ENCODE results near the gene F8. TPM values are rescaled to one million over a fixed set of nuclear protein-coding genes. Genes with fewer than 3 reads are reported as not detected.

The F8 gene
- polyA plus RNA-seq (ENCODE audit: insufficient read length in 3 of 3), result 10 to 100 TPM; 14.8 to 18.6 (median 18.2) TPM

DNA sequence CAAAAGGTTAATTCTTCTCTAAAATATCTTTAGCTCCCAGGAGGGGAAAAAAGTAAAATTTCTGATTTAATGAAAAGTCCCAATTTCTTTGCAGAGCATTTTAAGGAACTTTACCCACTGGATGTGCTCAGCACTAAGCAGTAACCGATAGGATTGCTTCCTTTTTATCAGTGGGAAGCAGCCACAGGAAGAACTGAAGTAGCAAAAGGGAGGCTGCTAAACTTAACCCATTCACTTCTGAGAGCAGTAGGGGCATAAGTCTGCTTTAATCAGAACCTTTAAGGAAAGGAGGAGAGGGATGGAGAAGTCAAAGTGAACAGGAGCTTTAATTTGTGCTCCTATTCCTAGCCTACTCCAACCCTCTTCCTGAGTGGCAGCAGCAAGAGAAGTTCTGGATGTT, at the start of gene F8:
Gene F8, minus strand, starts transcription at position 139 of the 400 bp plus-strand sequence. CDS start 171 bp downstream, outside the sequence.
- no peak for DNase-seq (ENCODE audit: low read depth in 3 of 3, low spot score in 2 of 3)

DNA sequence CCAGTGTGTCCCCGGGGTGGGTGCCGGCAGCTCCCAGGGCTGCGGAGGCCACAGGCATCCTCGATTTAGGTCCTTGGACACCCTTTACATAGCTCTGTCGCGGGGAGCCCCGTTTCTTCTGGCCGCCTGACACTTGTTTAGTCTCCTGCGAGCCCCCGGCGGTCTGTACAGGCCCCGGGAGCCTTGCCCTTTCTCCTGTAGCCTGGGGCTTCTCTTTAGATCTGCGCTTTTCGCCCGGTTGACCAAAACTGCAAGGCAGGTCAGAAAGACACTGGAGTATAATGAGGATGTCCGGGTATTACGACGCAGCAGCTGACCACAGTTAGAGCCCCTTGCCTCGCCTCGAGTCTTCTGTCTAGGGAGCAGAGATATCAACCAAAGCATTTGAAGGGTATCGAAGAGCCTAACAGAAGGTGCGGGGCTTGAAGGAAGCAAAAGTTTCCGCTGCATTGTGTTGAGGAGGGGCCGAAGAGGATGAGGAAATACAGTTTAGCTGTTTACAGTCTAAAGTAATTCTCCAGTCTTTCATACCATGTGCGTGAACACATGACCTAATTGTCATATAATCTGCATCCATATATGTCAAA, 49.3 kb upstream of the F8 start:
- DNase-seq (ENCODE audit: low read depth in 3 of 3, low spot score in 2 of 3), result no peak

GRCh38 chrX:155070975-155071693, 48.6 kb upstream of the F8 start, which contains the start of the genes BRCC3, CMC4 and MTCP1:
Gene BRCC3, plus strand, starts transcription at chrX:155071508. Its CDS starts 20 bp downstream, at chrX:155071528.
Gene CMC4, minus strand, starts transcription at chrX:155071136. Its CDS starts 7,113 bp downstream, at chrX:155064023.
Gene MTCP1, minus strand, starts transcription at chrX:155071136. Its CDS starts 5,126 bp downstream, at chrX:155066010.
- DNase-seq (ENCODE audit: low read depth in 3 of 3, low spot score in 2 of 3), result peak in 2 of 3 donors; percentile 42 to 49

DNA sequence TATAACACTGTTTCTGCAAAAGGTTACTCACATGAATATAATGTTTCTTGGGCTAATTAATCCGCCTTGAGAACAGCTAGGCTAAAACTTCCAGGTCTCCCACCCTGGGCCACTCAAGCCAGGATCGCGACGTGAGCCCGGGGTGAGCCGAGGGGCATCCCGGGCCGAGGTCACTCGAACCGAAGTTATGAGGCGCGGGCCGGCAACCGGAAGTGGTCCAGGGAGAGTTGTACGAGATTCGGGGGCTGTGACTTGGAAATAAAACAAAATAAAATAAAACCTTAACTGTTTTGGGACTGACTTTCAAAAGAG, 48.1 kb upstream of the F8 start:
- no peak for DNase-seq (ENCODE audit: low read depth in 3 of 3, low spot score in 2 of 3)

DNA sequence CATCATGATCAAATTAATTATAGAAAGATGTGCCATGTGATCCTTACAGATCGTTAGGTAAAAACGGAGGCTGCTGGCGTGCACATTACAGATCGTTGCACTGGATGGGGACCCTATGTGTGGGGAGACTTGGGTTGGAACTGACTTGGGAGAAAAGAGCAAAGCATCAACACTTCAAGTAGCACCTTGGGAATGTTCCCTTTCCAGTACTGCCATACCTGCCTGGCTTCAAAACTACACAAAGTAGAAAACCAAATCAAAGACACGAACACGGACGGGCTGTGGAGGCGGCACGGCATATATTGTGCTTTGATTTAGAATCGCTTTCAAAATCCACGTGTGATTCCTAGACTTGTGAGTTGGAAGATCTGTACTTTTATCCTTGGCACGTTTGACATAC, 47.5 kb upstream of the F8 start:
- no peak for DNase-seq (ENCODE audit: low read depth in 3 of 3, low spot score in 2 of 3)

- DNase-seq (ENCODE audit: low read depth in 3 of 3, low spot score in 2 of 3), result no peak
Measured at GRCh38 chrX:155069414-155069813, 46.9 kb upstream of the F8 start.

GRCh38 chrX:155068165-155068564, 45.6 kb upstream of the F8 start:
- DNase-seq (ENCODE audit: low read depth in 3 of 3, low spot score in 2 of 3), result no peak

DNA sequence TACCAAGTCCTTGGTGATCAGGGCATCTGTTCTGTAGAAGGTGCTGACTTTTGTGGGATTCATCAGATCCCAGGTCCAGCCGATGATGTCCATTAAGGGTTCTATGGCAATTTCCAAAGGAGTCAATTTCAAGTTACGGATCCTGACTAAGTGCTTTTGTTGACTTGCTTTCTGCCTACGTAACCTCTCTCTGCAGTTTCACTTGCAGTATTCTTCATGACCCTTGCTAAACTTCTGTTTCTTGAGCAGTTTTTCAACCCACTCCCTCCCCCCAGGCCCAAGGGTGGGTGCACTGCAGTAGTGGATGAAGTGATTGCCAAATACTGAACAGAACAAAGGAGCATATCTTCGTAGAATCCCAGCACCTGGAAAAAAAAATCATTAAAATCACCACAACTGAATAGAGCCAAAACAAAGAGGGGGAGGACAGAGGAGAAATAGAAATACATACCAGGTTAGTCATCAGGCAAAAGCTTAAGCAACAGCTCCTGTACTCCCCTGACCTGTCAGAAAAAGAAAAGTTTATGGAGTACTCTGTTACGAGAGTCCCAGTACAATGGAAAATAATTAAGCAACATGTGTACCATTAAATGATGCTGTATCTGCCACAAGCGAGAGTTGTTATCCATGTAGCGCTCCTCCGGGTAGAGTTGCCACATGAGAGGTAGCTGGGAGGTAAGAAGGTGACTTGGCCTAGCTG, 42.7 kb upstream of the F8 start:
- no peak for DNase-seq (ENCODE audit: low read depth in 3 of 3, low spot score in 2 of 3)

GRCh38 chrX:155061760-155062159, 39.2 kb upstream of the F8 start:
- DNase-seq (ENCODE audit: low read depth in 3 of 3, low spot score in 2 of 3), result no peak

- peak in 2 of 3 donors; percentile 58 to 62 for DNase-seq (ENCODE audit: low read depth in 3 of 3, low spot score in 2 of 3)
Measured at GRCh38 chrX:155056877-155057792, 34.6 kb upstream of the F8 start.

GRCh38 chrX:155056471-155056870, 33.9 kb upstream of the F8 start:
- DNase-seq (ENCODE audit: low read depth in 3 of 3, low spot score in 2 of 3), result no peak

GRCh38 chrX:155055494-155055893, 33.0 kb upstream of the F8 start:
- DNase-seq (ENCODE audit: low read depth in 3 of 3, low spot score in 2 of 3), result no peak

GRCh38 chrX:155054255-155054654, 31.7 kb upstream of the F8 start:
- no peak for DNase-seq (ENCODE audit: low read depth in 3 of 3, low spot score in 2 of 3)

- no peak for DNase-seq (ENCODE audit: low read depth in 3 of 3, low spot score in 2 of 3)
Measured at GRCh38 chrX:155053656-155054055, 31.1 kb upstream of the F8 start.

DNA sequence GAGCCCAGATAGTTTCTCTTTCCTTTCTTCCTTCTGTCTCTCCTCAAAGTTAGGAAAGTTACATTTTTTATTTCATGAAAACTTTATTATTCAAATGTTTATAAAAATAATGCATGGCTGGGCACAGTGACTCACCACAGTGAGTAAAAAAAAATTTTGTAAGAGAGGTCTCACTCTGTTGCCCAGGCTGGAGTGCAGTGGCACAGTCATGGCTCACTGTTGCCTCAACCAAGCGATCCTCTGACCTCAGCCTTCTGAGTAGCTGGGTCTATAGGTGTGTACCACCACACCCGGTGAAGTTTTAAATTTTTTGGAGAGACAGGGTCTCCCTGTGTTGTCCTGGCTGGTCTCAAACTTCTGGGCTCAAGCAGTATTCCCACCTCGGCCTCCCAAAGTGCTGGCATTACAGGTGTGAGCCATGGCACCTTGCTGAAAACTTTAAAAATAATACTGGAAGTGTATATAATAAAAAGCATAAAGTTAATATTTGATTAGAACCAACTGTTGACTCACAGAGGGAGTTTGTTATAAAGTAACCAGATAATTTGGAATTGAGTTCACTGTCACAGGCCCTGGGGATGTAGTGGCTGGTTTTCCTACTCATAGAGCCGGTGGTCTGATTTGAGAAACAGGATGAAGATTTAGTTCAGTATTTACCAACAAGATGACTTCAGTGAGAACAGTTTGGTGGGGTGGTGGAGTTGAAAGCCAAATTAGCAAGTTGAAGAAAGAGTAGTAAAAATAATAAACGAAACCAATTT, 30.4 kb upstream of the F8 start:
- no peak for DNase-seq (ENCODE audit: low read depth in 3 of 3, low spot score in 2 of 3)

DNA sequence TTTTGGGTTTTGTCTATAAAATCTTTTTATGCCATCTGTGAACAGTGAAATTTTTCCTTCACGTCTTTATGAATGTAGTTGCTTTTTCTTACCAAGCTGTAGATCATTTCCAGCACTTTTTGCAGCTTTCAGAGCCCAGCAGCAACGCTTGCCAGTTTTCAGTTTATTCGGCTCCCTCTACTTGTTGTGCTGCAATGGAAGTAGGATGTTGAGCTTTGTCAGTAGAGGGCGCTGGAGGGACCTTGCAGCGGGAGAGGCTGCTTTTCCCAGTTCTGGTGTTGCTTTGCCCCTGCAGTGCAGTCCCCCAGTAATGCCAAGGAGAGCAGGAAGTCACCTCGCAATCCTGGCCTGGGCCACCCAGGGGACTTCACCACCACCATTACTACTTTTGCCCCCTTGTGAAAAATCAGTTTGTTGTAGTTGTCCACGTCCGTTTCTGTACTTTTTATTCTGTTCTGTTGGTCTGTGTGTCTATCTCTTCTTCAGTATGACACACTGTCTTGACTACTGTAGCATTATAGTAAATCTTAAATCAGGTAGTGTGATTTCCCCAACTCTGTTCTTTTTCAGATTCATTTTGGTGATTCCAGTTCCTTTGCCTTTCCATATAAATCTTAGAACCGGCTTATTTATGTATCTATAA, 26.6 kb upstream of the F8 start:
- no peak for DNase-seq (ENCODE audit: low read depth in 3 of 3, low spot score in 2 of 3)

DNA sequence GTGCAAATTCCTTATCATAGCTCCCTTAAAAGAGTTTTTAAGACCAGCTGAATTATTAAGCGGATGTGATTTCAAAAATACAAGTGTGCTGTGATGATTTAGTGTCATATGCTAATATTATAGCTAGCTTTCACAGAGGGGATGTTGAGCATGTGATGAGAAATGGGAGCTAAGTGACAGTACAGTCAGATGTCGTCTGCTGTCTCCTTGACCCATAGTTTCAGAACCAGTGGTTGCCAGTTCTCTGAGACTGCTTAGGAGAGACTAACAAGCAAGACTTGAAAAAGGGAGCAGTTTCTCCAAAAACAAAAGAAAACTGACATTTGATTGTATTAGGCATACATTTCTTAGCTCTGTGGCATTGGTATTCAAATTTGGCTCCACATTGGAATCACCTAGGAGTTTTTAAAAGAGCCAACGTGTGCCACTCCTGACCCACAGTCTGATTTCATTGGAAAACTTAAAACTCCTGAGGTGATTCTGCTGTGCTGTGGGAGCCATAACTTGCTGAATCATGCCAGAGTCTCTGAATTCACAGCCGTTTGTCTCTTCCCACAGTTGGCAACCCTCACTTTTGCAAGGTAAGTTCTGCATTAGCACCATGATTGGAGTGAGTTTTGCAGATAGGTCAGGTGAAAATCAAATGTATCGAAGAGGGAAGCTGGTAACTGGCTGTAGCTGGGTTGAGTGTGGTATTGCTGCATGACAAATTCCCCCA, 24.4 kb upstream of the F8 start:
- DNase-seq (ENCODE audit: low read depth in 3 of 3, low spot score in 2 of 3), result no peak

GRCh38 chrX:155046129-155046810, 23.7 kb upstream of the F8 start:
- DNase-seq (ENCODE audit: low read depth in 3 of 3, low spot score in 2 of 3), result no peak

All from right renal cortex interstitium (tissue), 3 donors.